ENCODE data around the gene RAP2A.

Gene RAP2A

GRCh38 chr13:97433727-97434396 is at the start of gene RAP2A:
TSS of gene RAP2A (plus strand) at chr13:97434169. CDS start at chr13:97434471, 302 bp downstream.
- DNase-seq (ENCODE audit: low read depth in 2 of 2) = peak; percentile 77 to 86

GRCh38 chr13:97384371-97384770 is 49.6 kb upstream of the RAP2A start:
- DNase-seq (ENCODE audit: low read depth in 2 of 2) = no peak

GRCh38 chr13:97385146-97385545 is 48.8 kb upstream of the RAP2A start:
- DNase-seq (ENCODE audit: low read depth in 2 of 2) = no peak

- no peak for DNase-seq (ENCODE audit: low read depth in 2 of 2)
Observed at GRCh38 chr13:97385854-97386253, 48.1 kb upstream of the RAP2A start.

GRCh38 chr13:97386801-97387484 is 47.0 kb upstream of the RAP2A start:
- no peak for DNase-seq (ENCODE audit: low read depth in 2 of 2)

GRCh38 chr13:97387485-97387839 is 46.5 kb upstream of the RAP2A start:
- DNase-seq (ENCODE audit: low read depth in 2 of 2) = no peak

GRCh38 chr13:97387890-97388289 is 46.1 kb upstream of the RAP2A start:
- DNase-seq (ENCODE audit: low read depth in 2 of 2) = no peak

GRCh38 chr13:97388373-97388772 is 45.6 kb upstream of the RAP2A start:
- no peak for DNase-seq (ENCODE audit: low read depth in 2 of 2)

GRCh38 chr13:97390941-97391600 is 42.9 kb upstream of the RAP2A start:
- DNase-seq (ENCODE audit: low read depth in 2 of 2) = no peak

GRCh38 chr13:97392020-97392419 is 41.9 kb upstream of the RAP2A start:
- no peak for DNase-seq (ENCODE audit: low read depth in 2 of 2)

- no peak for DNase-seq (ENCODE audit: low read depth in 2 of 2)
Observed at GRCh38 chr13:97394542-97394941, 39.4 kb upstream of the RAP2A start.

GRCh38 chr13:97395447-97396136 is 38.4 kb upstream of the RAP2A start:
- no peak for DNase-seq (ENCODE audit: low read depth in 2 of 2)

- no peak for DNase-seq (ENCODE audit: low read depth in 2 of 2)
Observed at GRCh38 chr13:97397267-97397666, 36.7 kb upstream of the RAP2A start.

GRCh38 chr13:97401421-97401820 is 32.5 kb upstream of the RAP2A start:
- DNase-seq (ENCODE audit: low read depth in 2 of 2) = no peak

GRCh38 chr13:97403893-97404750 is 29.8 kb upstream of the RAP2A start:
- no peak for DNase-seq (ENCODE audit: low read depth in 2 of 2)

GRCh38 chr13:97407540-97407939 is 26.4 kb upstream of the RAP2A start:
- DNase-seq (ENCODE audit: low read depth in 2 of 2) = no peak

GRCh38 chr13:97408938-97409337 is 25.0 kb upstream of the RAP2A start:
- DNase-seq (ENCODE audit: low read depth in 2 of 2) = no peak

- DNase-seq (ENCODE audit: low read depth in 2 of 2) = no peak
Observed at GRCh38 chr13:97411984-97412383, 22.0 kb upstream of the RAP2A start.

GRCh38 chr13:97413694-97414093 is 20.3 kb upstream of the RAP2A start:
- no peak for DNase-seq (ENCODE audit: low read depth in 2 of 2)

GRCh38 chr13:97414392-97414791 is 19.6 kb upstream of the RAP2A start:
- no peak for DNase-seq (ENCODE audit: low read depth in 2 of 2)

GRCh38 chr13:97417698-97418097 is 16.3 kb upstream of the RAP2A start:
- no peak for DNase-seq (ENCODE audit: low read depth in 2 of 2)

All from stimulated activated CD8-positive, alpha-beta memory T cell treated with anti-CD3 and anti-CD28 coated beads, Interleukin-2, amount 100 ng/mL, for 1 hour (primary cell).